Neural cell (in vitro differentiated cells): ENCODE data around the gene PCDHGA7. TPM values are rescaled to one million over a fixed set of nuclear protein-coding genes. Genes with fewer than 3 reads are reported as not detected.

Experiments used
- H2AFZ ChIP-seq: fragments of 200-600, 300-800 bp; sonication (generic), shearing (Covaris generic); 2 replicates; pipeline ENCODE4 v1.6.0; 2014; ENCODE audit warnings: low read depth, mild to moderate bottlenecking, antibody characterized with exemption, low read length, moderate library complexity
- H3F3A ChIP-seq: fragments of 200-600 bp; shearing (Covaris generic); 2 replicates; pipeline ENCODE4 v1.6.1; 2016; ENCODE audit warnings: mild to moderate bottlenecking, moderate library complexity, mixed read lengths, antibody characterized with exemption, low read length; ENCODE audit not compliant: insufficient read depth, poor library complexity, severe bottlenecking
- H3K27ac ChIP-seq: fragments of 200-600, 300-800 bp; sonication (generic), shearing (Covaris generic); 2 replicates; pipeline ENCODE4 v1.5.1; 2014; ENCODE audit warnings: mild to moderate bottlenecking, low read length, moderate library complexity
- H3K27me3 ChIP-seq: fragments of 300-800, 200-600 bp; sonication (generic), shearing (Covaris generic); 2 replicates; pipeline ENCODE4 v1.6.0; 2014; ENCODE audit warnings: mild to moderate bottlenecking, low read depth, low read length, moderate library complexity; ENCODE audit not compliant: insufficient read depth
- H3K36me3 ChIP-seq: fragments of 300-800, 200-600 bp; sonication (generic), shearing (Covaris generic); 2 replicates; pipeline ENCODE4 v1.5.1; 2014; ENCODE audit warnings: mild to moderate bottlenecking, antibody characterized with exemption, low read length, moderate library complexity; ENCODE audit not compliant: insufficient read depth
- H3K4me2 ChIP-seq: fragments of 300-800, 200-600 bp; sonication (generic), shearing (Covaris generic); 2 replicates; pipeline ENCODE4 v1.6.0; 2014; ENCODE audit warnings: mild to moderate bottlenecking, low read length
- H3K4me3 ChIP-seq: fragments of 300-800, 200-600 bp; sonication (generic), shearing (Covaris generic); 2 replicates; pipeline ENCODE4 v1.5.1; 2014; ENCODE audit warnings: mild to moderate bottlenecking, low read length, moderate library complexity
- H3K79me2 ChIP-seq: fragments of 200-600 bp; shearing (Covaris generic); replicated peaks from 2 replicates; pipeline ENCODE4 v1.6.0; 2014; ENCODE audit warnings: mild to moderate bottlenecking, low read length, moderate library complexity; ENCODE audit not compliant: insufficient read depth
- H3K9ac ChIP-seq: fragments of 300-800, 200-600 bp; sonication (generic), shearing (Covaris generic); 2 replicates; pipeline ENCODE4 v1.6.1; 2016; ENCODE audit warnings: mild to moderate bottlenecking, low read length, mixed read lengths
- H3K9me2 ChIP-seq: fragments of 200-600 bp; shearing (Covaris generic); 2 replicates; pipeline ENCODE4 v1.6.1; 2016; ENCODE audit warnings: mild to moderate bottlenecking, low read length, mixed read lengths; ENCODE audit not compliant: insufficient read depth
- H3K9me3 ChIP-seq: fragments of 200-600, 300-800 bp; sonication (generic), shearing (Covaris generic); 2 replicates; pipeline ENCODE4 v1.6.1; 2016; ENCODE audit warnings: mild to moderate bottlenecking, mixed run types, low read length, moderate library complexity, mixed read lengths
- H4K20me1 ChIP-seq: fragments of 200-600 bp; shearing (Covaris generic); 2 replicates; pipeline ENCODE4 v1.6.1; 2016; ENCODE audit warnings: mild to moderate bottlenecking, mixed run types; ENCODE audit not compliant: insufficient read depth
- CTCF ChIP-seq: fragments of 450-650 bp; IDR thresholded peaks from 2 replicates; pipeline ENCODE4 v1.5.1; 2014; ENCODE audit warnings: antibody characterized with exemption, mild to moderate bottlenecking, moderate library complexity; ENCODE audit not compliant: poor library complexity, severe bottlenecking
- EP300 ChIP-seq: fragments of 450-650 bp; conservative IDR thresholded peaks from 2 replicates; pipeline ENCODE4 v1.6.1; 2014; ENCODE audit warnings: antibody characterized with exemption, mild to moderate bottlenecking, moderate library complexity; ENCODE audit not compliant: poor library complexity, severe bottlenecking
- EZH2 ChIP-seq: fragments of 200-600, 300-800 bp; shearing (Covaris generic), sonication (generic); IDR thresholded peaks from 2 replicates; pipeline ENCODE4 v1.6.1; 2014; ENCODE audit warnings: antibody characterized with exemption, low read length, borderline replicate concordance, mild to moderate bottlenecking; ENCODE audit not compliant: insufficient read depth, poor library complexity, severe bottlenecking
- MXI1 ChIP-seq: fragments of 450-650 bp; conservative IDR thresholded peaks from 2 replicates; pipeline ENCODE4 v1.6.1; 2014; ENCODE audit warnings: antibody characterized with exemption, mild to moderate bottlenecking; ENCODE audit not compliant: poor library complexity, severe bottlenecking
- POLR2AphosphoS5 ChIP-seq: IDR thresholded peaks from 2 replicates; pipeline ENCODE4 v1.6.1; 2012
- RAD21 ChIP-seq: fragments of 450-650 bp; conservative IDR thresholded peaks from 2 replicates; pipeline ENCODE4 v1.6.1; 2014; ENCODE audit warnings: antibody characterized with exemption, mild to moderate bottlenecking, moderate library complexity
- SMC3 ChIP-seq: fragments of 450-650 bp; conservative IDR thresholded peaks from 2 replicates; pipeline ENCODE4 v1.6.1; 2014; ENCODE audit warnings: antibody characterized with exemption, mild to moderate bottlenecking, moderate library complexity; ENCODE audit not compliant: poor library complexity
- TAF1 ChIP-seq: IDR thresholded peaks from 2 replicates; pipeline ENCODE4 v1.6.1; 2012; ENCODE audit warnings: low read depth
- polyA plus RNA-seq: library from polyadenylated mRNA; depleted of rRNA; stranded (reverse); fragments of >200 nt; gene quantifications from 2 replicates; pipeline ENCODE4 v1.2.3, GENCODE V29; 2014
- TF ChIP-seq, protein P1 (sequence below): IDR thresholded peaks from 2 replicates; pipeline ENCODE4 v1.6.1; 2012; ENCODE audit warnings: borderline replicate concordance

PCDHGA7 gene
- polyA plus RNA-seq, 1 donor from 2014 or later: not detected

GRCh38 chr5:141402553-141403243 is 20.2 kb downstream of the PCDHGA7 start, which contains the start of gene PCDHGA9:
Gene PCDHGA9 (plus strand): TSS chr5:141402778. CDS start chr5:141402953, 175 bp downstream.
- Histone ChIP-seq H3F3A (peaks cover 4% of the 10 kb centered on the region), H3K79me2 (no peaks in the 10 kb centered on the region), H3K27ac (no peak within 1 kb of the TSS), H3K9ac (no peak within 1 kb of the TSS), H2AFZ (no peak within 1 kb of the TSS), H3K4me3 (no peak within 1 kb of the TSS), H3K9me3 (peaks cover 34% of the 10 kb centered on the region), H3K27me3 (no peaks in the 10 kb centered on the region), H3K4me2 (no peak within 1 kb of the TSS), H4K20me1 (no peaks in the 10 kb centered on the region), H3K9me2 (no peaks in the 10 kb centered on the region), H3K36me3 (peaks cover 7% of the 10 kb centered on the region)
- TF ChIP-seq SMC3 (no peak), EP300 (no peak), EZH2 (no peak), POLR2AphosphoS5 (no peak), MXI1 (no peak)

GRCh38 chr5:141403387-141403786 is 20.8 kb downstream of the PCDHGA7 start:
- no peak for TF ChIP-seq MXI1
- no peak for TF ChIP-seq CTCF
- TF ChIP-seq RAD21: no peak
- TF ChIP-seq, protein P1, sequence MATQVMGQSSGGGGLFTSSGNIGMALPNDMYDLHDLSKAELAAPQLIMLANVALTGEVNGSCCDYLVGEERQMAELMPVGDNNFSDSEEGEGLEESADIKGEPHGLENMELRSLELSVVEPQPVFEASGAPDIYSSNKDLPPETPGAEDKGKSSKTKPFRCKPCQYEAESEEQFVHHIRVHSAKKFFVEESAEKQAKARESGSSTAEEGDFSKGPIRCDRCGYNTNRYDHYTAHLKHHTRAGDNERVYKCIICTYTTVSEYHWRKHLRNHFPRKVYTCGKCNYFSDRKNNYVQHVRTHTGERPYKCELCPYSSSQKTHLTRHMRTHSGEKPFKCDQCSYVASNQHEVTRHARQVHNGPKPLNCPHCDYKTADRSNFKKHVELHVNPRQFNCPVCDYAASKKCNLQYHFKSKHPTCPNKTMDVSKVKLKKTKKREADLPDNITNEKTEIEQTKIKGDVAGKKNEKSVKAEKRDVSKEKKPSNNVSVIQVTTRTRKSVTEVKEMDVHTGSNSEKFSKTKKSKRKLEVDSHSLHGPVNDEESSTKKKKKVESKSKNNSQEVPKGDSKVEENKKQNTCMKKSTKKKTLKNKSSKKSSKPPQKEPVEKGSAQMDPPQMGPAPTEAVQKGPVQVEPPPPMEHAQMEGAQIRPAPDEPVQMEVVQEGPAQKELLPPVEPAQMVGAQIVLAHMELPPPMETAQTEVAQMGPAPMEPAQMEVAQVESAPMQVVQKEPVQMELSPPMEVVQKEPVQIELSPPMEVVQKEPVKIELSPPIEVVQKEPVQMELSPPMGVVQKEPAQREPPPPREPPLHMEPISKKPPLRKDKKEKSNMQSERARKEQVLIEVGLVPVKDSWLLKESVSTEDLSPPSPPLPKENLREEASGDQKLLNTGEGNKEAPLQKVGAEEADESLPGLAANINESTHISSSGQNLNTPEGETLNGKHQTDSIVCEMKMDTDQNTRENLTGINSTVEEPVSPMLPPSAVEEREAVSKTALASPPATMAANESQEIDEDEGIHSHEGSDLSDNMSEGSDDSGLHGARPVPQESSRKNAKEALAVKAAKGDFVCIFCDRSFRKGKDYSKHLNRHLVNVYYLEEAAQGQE: no peak
- no peak for TF ChIP-seq SMC3
- TF ChIP-seq EP300: no peak
- no peak for TF ChIP-seq TAF1
- no peak for TF ChIP-seq EZH2
- TF ChIP-seq POLR2AphosphoS5: no peak
- peaks cover 4% of the 10 kb centered on the region for H3F3A ChIP-seq
- H3K4me2 ChIP-seq: no peak overlapping the region
- H3K36me3 ChIP-seq: peaks cover 7% of the 10 kb centered on the region
- H4K20me1 ChIP-seq: no peaks in the 10 kb centered on the region
- peaks cover 34% of the 10 kb centered on the region for H3K9me3 ChIP-seq
- no peak overlapping the region for H3K27ac ChIP-seq
- H3K79me2 ChIP-seq: no peaks in the 10 kb centered on the region
- H2AFZ ChIP-seq: no peak overlapping the region
- H3K9me2 ChIP-seq: no peaks in the 10 kb centered on the region
- H3K9ac ChIP-seq: no peak overlapping the region
- no peaks in the 10 kb centered on the region for H3K27me3 ChIP-seq
- no peak overlapping the region for H3K4me3 ChIP-seq
